NT2/D1 (cell line): ENCODE data around the gene WWTR1.

ENCODE experiments used
- DNase-seq: peaks from one replicate; pipeline ENCODE4 v3.0.0-alpha.2; 2011; ENCODE audit warnings: low read depth, low spot score
- H3K27me3 ChIP-seq: 2 replicates; pipeline ENCODE4 v1.6.0; 2011; ENCODE audit warnings: mild to moderate bottlenecking; ENCODE audit not compliant: insufficient read length, insufficient read depth
- H3K36me3 ChIP-seq: 2 replicates; pipeline ENCODE4 v1.6.1; 2011; ENCODE audit warnings: mild to moderate bottlenecking, low read length, mixed read lengths; ENCODE audit not compliant: insufficient read depth, insufficient read length
- H3K4me1 ChIP-seq: 2 replicates; pipeline ENCODE4 v1.5.1; 2011; ENCODE audit not compliant: insufficient read depth, insufficient read length
- H3K4me3 ChIP-seq: 2 replicates; pipeline ENCODE4 v1.5.1; 2011; ENCODE audit warnings: low read depth; ENCODE audit not compliant: insufficient read length
- H3K9ac ChIP-seq: 2 replicates; pipeline ENCODE4 v1.6.0; 2011; ENCODE audit warnings: low read depth; ENCODE audit not compliant: insufficient read length
- H3K9me3 ChIP-seq: 2 replicates; pipeline ENCODE4 v1.5.1; 2011; ENCODE audit warnings: mild to moderate bottlenecking, low read length; ENCODE audit not compliant: insufficient read depth
- SUZ12 ChIP-seq: IDR thresholded peaks from 2 replicates; pipeline ENCODE4 v1.6.1; 2011; ENCODE audit not compliant: insufficient read length, insufficient read depth; ENCODE audit errors: extremely low read depth
- YY1 ChIP-seq: IDR thresholded peaks from 2 replicates; pipeline ENCODE4 v1.6.1; 2011; ENCODE audit not compliant: insufficient read length, insufficient read depth
- ZNF274 ChIP-seq: IDR thresholded peaks from 2 replicates; pipeline ENCODE4 v1.6.1; 2011; ENCODE audit warnings: mild to moderate bottlenecking, low read depth, low read length

The WWTR1 gene

GRCh38 chr3:149610351-149611105 is 47.3 kb downstream of the WWTR1 start:
- Histone ChIP-seq H3K36me3 (no peaks in the 10 kb centered on the region), H3K4me1 (no peaks in the 10 kb centered on the region), H3K9me3 (no peaks in the 10 kb centered on the region), H3K9ac (no peak overlapping the region), H3K4me3 (no peak overlapping the region), H3K27me3 (no peaks in the 10 kb centered on the region)
- DNase-seq: no peak
- no peak for TF ChIP-seq ZNF274
- no peak for TF ChIP-seq SUZ12
- no peak for TF ChIP-seq YY1

DNA sequence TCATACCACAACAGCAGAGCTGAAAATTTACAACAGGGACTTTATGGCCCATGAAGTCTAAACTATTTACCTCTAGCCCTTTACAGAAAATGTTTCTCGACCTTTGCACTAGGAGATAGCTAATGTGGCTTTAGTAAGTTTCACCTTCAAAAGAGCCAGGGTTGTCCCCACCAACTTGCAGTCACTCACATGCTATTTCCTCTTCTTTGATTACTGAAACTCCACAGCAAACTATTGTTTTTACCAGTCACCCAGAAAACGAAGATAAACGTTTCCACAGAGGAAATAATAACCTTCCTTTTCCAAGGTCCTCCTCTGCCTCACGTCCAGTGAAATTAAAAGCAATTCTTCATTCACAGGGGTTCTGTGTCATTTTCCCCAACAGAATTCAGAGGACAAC is 48.2 kb downstream of the WWTR1 start:
- no peak for DNase-seq
- Histone ChIP-seq H3K9me3 (no peaks in the 10 kb centered on the region), H3K36me3 (no peaks in the 10 kb centered on the region), H3K4me3 (no peak overlapping the region), H3K27me3 (no peaks in the 10 kb centered on the region), H3K4me1 (no peaks in the 10 kb centered on the region), H3K9ac (no peak overlapping the region)
- TF ChIP-seq ZNF274 (no peak), YY1 (no peak), SUZ12 (no peak)

GRCh38 chr3:149608987-149609386 is 48.8 kb downstream of the WWTR1 start:
- no peaks in the 10 kb centered on the region for H3K9me3 ChIP-seq
- no peaks in the 10 kb centered on the region for H3K36me3 ChIP-seq
- no peak overlapping the region for H3K9ac ChIP-seq
- H3K4me1 ChIP-seq: no peaks in the 10 kb centered on the region
- TF ChIP-seq SUZ12 (no peak), YY1 (no peak), ZNF274 (no peak)
- H3K27me3 ChIP-seq: no peaks in the 10 kb centered on the region
- no peak for DNase-seq
- no peak overlapping the region for H3K4me3 ChIP-seq

GRCh38 chr3:149605902-149606301 is 51.9 kb downstream of the WWTR1 start:
- Histone ChIP-seq H3K4me1 (no peaks in the 10 kb centered on the region), H3K9me3 (no peaks in the 10 kb centered on the region), H3K9ac (no peak overlapping the region), H3K36me3 (no peaks in the 10 kb centered on the region), H3K27me3 (no peaks in the 10 kb centered on the region), H3K4me3 (no peak overlapping the region)
- TF ChIP-seq ZNF274 (no peak), YY1 (no peak), SUZ12 (no peak)
- no peak for DNase-seq

GRCh38 chr3:149604125-149604875 is 53.5 kb downstream of the WWTR1 start:
- H3K27me3 ChIP-seq: no peaks in the 10 kb centered on the region
- no peak overlapping the region for H3K4me3 ChIP-seq
- no peaks in the 10 kb centered on the region for H3K36me3 ChIP-seq
- no peaks in the 10 kb centered on the region for H3K4me1 ChIP-seq
- no peak overlapping the region for H3K9ac ChIP-seq
- no peaks in the 10 kb centered on the region for H3K9me3 ChIP-seq
- no peak for TF ChIP-seq ZNF274
- no peak for TF ChIP-seq YY1
- no peak for TF ChIP-seq SUZ12
- DNase-seq: no peak

GRCh38 chr3:149603126-149604074 is 54.4 kb downstream of the WWTR1 start:
- H3K9ac ChIP-seq: no peak overlapping the region
- no peaks in the 10 kb centered on the region for H3K27me3 ChIP-seq
- no peaks in the 10 kb centered on the region for H3K4me1 ChIP-seq
- H3K4me3 ChIP-seq: no peak overlapping the region
- DNase-seq: no peak
- TF ChIP-seq SUZ12: no peak
- TF ChIP-seq ZNF274: no peak
- H3K9me3 ChIP-seq: no peaks in the 10 kb centered on the region
- H3K36me3 ChIP-seq: no peaks in the 10 kb centered on the region
